ENCODE results near the gene FBXO31.
A peak's percentile ranks its signal among the peaks of the same experiment; 100 is the strongest.
"Not testable (repeated sequence)": the region's sequence is repeated elsewhere in the genome, so short reads cannot be mapped to it uniquely, and the experiment has no call there.

Gene FBXO31

GRCh38 chr16:87367529-87367928, 16.0 kb downstream of the FBXO31 start:
- no peak for DNase-seq (ENCODE audit: low read depth)
- TF ChIP-seq, protein P1, sequence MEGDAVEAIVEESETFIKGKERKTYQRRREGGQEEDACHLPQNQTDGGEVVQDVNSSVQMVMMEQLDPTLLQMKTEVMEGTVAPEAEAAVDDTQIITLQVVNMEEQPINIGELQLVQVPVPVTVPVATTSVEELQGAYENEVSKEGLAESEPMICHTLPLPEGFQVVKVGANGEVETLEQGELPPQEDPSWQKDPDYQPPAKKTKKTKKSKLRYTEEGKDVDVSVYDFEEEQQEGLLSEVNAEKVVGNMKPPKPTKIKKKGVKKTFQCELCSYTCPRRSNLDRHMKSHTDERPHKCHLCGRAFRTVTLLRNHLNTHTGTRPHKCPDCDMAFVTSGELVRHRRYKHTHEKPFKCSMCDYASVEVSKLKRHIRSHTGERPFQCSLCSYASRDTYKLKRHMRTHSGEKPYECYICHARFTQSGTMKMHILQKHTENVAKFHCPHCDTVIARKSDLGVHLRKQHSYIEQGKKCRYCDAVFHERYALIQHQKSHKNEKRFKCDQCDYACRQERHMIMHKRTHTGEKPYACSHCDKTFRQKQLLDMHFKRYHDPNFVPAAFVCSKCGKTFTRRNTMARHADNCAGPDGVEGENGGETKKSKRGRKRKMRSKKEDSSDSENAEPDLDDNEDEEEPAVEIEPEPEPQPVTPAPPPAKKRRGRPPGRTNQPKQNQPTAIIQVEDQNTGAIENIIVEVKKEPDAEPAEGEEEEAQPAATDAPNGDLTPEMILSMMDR (conservative IDR thresholded peaks at IDR 0.05; ENCODE audit: low read depth, low read length): no peak
- no peak overlapping the region for H3K4me3 ChIP-seq (ENCODE audit: low read depth, low read length)

- DNase-seq (ENCODE audit: low read depth): no peak
- H3K4me3 ChIP-seq (ENCODE audit: low read depth, low read length): no peak overlapping the region
- TF ChIP-seq, protein P1 (conservative IDR thresholded peaks at IDR 0.05; ENCODE audit: low read depth, low read length): no peak
Measured at GRCh38 chr16:87366930-87367329, 16.6 kb downstream of the FBXO31 start.

DNA sequence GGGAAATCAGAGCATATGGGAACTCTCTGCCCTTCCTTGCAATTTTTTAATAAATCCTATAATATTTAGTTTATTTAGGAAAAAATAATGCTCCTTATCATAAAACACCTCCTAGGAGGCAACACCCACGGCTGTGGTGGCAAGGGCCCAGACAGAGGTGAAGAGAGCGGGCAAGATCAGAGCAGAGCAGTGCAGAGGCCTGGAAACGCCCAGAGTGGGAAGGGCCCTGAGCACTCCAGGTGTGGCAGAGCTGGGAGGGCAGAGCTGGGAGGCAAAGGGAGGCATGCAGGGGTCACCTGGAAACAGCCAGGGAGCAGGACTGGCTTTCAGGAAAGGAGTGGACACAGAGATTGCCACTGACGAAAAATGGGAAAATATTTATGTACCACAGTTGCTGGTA, 17.3 kb downstream of the FBXO31 start:
- H3K4me3 ChIP-seq (ENCODE audit: low read depth, low read length): no peak overlapping the region
- TF ChIP-seq, protein P1 (conservative IDR thresholded peaks at IDR 0.05; ENCODE audit: low read depth, low read length): no peak
- no peak for DNase-seq (ENCODE audit: low read depth)

- DNase-seq (ENCODE audit: low read depth): no peak
- TF ChIP-seq, protein P1 (conservative IDR thresholded peaks at IDR 0.05; ENCODE audit: low read depth, low read length): no peak
- H3K4me3 ChIP-seq (ENCODE audit: low read depth, low read length): no peak overlapping the region
Measured at GRCh38 chr16:87365021-87365713, 18.4 kb downstream of the FBXO31 start.

DNA sequence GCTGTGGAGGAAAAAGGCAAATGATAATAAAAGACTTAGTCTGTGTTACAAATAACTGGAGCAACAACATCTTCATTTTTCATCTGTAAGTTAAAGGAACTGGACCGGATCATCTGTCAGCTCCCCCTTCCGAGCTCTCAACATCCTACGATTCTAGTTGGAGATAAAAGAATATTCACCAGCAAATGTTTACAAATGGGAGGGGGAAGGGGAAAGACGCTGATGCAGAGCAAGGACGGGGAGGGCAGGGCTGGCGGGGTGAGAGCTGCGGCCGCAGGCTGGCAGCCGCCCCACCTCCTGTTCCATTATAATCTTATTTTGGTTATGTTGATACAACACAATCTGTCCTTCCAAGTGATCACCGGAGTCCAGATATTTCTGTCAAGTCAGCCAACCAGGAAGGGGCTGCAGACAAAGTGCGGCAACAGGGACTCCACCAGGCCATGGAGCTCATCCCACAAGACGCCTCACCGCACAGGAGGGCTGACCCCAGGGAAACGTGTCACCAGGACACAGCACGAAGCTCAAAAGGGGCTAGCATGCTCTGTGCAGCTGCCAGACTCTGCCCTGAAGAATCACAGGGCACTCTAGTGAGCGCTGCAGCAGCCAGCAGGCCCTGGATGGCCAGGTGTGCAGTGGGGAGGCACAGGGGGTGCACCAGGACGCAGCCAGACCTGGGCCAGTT, 19.7 kb downstream of the FBXO31 start:
- no peak for DNase-seq (ENCODE audit: low read depth)
- no peak overlapping the region for H3K4me3 ChIP-seq (ENCODE audit: low read depth, low read length)
- TF ChIP-seq, protein P1 (conservative IDR thresholded peaks at IDR 0.05; ENCODE audit: low read depth, low read length): no peak

GRCh38 chr16:87362828-87363559, 20.6 kb downstream of the FBXO31 start:
- not testable (repeated sequence) for H3K4me3 ChIP-seq (ENCODE audit: low read depth, low read length); DNase-seq (ENCODE audit: low read depth)

DNA sequence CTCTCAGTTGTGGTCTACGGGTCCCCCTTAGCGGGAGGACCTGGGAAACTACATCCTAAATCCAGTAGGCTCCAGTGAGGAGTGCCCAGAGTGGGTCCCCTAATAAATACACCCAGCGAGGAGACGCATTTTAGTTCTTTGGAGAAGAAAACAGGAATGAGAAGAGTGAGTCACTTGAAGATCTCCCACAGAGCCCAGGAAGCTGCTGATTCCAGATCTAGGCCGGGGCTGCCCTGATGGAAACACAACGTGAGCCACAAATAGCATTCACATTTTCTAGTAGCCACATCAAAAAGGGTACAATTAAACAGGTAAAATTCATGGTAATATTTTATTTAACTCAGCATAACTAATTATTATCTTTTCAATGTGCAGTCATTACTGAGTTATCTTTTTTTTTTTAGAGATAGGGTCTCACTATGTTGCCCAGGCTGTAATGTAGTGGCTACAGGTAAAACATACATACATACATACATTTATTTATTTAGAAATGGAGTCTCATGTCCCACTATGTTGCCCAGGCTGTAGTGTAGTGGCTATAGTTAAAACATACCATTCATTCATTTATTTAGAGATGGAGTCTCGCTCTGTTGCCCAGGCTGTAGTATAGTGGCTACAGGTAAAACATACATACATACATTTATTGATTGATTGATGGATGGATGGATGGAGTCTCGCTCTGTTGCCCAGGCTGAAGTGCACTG, 21.5 kb downstream of the FBXO31 start:
- DNase-seq (ENCODE audit: low read depth): peak; percentile 76
- no peak overlapping the region for H3K4me3 ChIP-seq (ENCODE audit: low read depth, low read length)
- TF ChIP-seq, protein P1 (conservative IDR thresholded peaks at IDR 0.05; ENCODE audit: low read depth, low read length): no peak

All from choroid plexus epithelial cell (primary cell).